Measurements from ENCODE around the gene TMPRSS9.

The TMPRSS9 gene

DNA sequence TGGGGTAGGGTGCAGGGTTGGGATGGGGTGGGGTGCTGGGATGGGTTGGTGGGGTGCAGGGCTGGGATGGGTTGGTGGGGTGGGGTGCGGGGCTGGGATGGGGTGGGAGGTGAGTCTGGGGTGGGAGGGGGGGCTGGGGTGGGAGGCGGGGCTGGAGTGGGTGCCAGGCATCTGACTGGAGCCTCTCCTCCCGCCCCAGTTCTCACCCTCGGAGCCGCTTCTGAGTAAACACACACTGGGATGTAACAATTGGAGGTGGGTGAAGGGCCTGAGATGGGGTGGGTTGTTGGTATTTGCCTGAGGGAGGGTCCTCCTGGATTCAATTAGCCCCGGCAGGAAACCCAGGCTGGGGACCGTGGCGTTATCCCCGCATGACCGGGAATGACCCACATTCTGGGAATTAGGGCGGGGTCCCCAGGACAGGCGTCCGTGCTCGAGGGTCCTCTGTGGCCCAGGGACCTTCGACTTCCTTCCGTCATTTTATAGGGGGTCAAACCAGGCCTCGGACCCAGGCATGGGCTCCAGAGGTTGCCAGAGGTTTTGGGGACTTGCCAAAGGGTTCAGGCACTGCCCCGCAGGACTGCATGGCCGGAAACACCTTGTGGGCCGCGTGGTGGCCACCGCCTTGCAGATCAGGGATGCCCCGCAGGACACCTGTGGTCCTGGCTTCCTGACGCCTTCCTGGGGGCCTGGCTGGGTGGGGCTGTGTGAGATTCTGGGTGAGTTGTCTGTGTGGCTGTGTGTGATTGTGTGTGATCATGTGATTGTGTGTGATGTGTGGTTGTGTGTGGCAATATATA, 1.4 kb downstream of the TMPRSS9 start:
- DNase-seq (ENCODE audit: low spot score) (no peak), FAIRE-seq (no peak)

DNA sequence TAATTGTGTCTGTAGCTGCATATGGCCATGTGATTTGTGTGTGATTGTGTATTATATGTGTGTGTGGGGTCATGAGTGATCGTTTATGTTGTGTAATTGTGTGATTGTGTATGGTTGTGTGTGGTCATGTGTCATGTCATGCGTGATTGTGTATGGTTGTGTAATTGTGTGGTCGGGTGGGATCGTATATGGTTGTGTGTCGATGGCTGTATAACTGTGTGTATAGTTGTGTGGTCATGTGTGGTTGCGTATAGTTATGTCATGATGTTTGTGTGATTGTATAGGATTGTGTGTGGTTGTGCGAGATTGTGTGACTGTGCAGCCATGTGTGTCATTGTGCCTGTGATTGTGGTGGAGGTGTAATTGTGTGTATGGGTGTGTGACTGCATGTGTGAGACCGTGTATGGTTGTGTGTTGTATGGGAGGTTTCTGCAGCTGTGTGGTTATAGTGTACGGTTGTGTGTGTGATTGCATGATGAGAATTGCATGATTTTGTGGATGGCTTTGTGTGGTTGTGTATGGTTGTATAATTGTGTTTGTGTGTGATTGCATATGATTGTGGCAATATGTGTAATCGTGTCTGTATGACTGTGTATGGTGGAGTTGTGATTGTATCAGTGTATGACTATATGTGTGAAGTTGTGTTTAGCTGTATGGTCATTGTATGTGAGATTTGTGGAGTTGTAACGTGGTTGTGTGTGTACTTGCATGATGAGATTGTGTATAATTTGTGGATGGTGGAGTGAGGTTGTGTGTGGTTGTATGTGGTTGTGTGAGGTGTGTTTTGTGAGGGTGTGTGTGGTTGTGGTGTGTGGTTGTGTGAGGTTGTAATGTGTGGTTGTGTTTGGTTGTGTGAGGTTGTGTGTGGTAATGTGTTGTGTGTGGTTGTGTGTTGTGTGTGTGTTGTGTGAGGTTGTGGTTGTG, 2.2 kb downstream of the TMPRSS9 start:
- DNase-seq (ENCODE audit: low spot score) (no peak), FAIRE-seq (no peak)

DNA sequence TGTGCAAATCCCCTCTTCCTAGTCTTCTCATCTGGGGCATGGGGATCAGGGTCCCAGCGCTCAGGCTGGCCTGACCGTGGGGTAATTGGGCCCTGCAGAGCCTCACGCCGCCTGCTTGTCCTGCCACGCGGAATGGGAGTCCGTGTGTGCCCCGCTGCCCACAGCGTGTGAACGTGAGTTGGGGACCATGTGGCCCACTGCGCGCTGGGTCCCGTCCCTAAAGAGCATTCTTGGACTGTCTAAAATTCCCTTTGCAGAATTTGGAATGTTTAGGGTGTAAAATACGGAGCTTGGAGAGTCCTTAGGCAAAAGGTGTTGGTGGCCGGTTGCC, 2.9 kb downstream of the TMPRSS9 start:
- FAIRE-seq (no peak), DNase-seq (ENCODE audit: low spot score) (no peak)

DNA sequence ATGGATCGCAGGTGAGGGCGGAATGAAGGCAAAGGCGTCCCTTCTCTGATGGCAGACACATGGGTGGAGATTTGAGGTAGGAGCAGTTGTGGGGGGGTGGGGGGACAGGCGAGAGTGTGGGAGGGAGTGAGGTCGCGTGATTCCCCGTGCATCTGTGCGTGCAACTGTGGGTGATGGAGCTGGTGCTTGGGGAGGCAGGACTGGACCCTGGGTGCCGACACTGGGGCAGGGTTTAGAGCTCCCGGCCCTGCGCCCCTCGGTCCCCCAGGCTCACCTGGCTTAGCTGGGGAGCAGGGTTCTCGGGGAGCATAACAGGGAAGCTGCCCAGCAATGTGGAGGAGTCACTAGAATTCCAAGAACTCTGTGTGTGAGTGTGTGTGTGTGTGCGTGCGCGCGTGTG, 3.4 kb downstream of the TMPRSS9 start:
- FAIRE-seq (no peak), DNase-seq (ENCODE audit: low spot score) (no peak)

DNA sequence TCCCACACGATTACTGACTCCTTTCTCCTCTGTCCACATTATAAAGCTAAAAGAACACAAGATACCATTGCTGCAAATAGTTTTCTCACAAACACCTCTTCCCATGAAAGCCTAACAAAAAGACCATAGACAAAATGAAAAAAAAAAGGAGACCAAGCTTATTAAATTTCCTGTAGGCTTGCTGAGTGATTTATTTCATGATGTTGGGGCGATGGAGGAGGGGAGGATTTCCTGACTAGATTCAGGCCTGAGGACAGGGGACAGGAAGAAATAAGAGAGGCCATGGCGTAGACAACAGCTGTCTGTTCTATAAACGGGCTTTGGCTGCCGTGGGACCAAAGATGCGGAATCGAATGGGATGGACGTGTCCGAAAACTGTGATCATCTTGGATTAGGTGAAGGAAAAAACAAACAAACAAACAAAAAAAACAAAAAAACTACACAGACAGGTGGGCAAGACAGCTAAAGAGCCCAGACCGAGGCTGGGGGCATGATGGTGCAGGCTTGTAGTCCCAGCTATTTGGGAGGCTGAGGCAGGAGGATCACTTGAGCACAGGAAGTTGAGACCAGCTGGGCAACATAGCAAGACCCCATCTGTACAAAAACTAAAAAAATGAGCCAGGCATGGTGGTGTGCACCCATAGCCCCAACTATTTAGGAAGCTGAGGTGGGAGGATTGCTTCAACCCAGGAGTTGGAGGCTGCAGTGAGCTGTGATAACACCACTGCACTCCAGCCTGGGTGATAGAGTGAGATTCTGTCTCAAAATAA, 5.3 kb downstream of the TMPRSS9 start:
- no peak for FAIRE-seq
- DNase-seq (ENCODE audit: low spot score): no peak

DNA sequence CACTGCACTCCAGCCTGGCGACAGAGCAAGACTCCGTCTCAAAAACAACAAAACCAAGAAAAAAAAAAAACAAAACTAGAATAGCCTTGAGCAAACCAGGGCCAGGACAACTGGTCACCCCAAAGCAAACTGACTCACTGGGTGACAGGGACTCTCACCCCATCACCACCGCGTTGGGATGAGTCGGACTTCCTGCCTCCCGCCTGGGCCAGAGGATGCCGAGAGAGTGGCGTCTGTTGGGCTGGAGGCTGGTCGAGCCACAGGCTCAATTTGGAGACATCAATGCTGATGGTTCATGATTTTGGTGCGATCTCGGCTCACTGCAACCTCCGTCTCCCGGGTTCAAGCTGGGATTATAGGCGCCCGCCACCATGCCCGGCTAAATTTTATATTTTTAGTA, 11.6 kb downstream of the TMPRSS9 start:
- FAIRE-seq (no peak), DNase-seq (ENCODE audit: low spot score) (peak; percentile 39)

DNA sequence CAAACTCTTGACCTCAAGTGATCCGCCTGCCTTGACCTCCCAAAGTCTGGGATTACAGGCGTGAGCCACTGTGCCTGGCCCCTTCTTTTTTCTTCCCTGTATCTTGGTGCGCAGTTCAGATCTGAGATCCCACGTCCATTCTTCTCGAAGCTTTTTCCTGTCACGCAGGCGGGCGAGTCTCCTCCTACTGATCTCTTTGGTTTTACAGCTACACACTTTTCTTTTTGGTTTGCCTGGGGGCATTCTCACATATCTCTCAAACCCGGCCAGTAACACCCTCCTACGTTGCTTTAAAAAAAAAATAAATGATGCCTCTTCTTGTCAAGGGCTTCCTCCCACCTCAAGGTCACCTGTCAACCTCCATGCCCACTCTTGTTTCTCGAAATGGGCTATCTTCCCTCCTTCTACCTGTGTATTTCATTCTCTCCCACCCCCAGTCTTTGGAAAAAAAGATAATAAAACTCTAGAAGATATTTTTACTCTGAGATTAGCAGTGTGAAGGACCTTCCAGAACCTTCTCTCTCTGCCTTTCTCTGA, 12.1 kb downstream of the TMPRSS9 start:
- DNase-seq (ENCODE audit: low spot score): no peak
- FAIRE-seq: no peak

DNA sequence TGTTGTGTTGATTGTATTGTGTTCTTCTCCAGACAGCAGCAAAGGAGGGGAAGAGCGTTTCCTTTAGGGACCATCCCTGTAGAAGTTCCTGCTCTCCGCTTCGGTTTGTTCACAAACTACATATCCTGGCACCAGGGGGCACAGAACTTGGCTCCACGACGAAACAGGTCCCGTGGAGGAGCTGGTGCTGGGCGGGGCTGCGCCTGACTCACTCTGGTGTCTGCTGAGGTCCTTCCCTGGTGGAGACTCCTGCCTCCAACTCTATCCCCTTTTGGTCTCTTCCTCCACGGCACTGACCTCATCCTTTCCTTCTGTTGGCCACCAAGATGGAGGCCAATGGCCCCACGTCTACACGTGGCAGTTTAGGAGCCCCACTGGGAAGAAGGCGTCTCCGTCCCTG, 14.7 kb downstream of the TMPRSS9 start:
- no peak for FAIRE-seq
- DNase-seq (ENCODE audit: low spot score): no peak

DNA sequence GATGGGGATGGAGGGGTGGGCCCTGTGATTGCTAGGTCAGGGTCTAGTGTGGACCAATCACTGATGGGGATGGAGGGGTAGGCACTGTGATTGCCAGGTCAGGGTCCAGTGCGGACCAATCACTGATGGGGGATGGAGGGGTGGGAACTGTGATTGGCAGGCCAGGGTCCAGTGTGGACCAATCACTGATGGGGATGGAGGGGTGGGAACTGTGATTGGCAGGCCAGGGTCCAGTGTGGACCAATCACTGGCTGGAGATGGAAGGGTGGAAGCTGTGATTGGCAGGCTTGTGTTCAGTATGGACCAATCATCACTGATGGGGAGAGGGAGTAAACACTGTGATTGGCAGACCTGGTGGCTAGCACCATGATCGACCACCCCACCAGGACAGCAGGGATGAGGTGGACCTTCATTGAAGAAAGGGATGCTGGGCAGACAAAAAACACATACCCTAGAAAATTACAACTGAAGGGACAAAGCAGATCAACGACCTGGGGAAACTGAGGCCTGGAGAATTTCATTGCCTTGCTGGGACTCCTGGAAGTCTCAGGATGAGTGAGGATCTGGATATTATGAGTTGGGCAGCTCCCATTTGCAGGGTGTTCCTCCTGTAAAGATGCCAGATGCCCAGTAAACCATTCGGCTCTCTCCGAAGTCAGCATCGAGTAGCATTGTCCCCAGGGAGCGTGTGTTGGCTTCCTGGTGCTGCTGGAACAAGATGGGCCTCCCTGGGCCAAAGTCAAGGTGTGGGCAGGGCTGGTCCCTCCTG, 15.5 kb downstream of the TMPRSS9 start:
- FAIRE-seq: no peak

DNA sequence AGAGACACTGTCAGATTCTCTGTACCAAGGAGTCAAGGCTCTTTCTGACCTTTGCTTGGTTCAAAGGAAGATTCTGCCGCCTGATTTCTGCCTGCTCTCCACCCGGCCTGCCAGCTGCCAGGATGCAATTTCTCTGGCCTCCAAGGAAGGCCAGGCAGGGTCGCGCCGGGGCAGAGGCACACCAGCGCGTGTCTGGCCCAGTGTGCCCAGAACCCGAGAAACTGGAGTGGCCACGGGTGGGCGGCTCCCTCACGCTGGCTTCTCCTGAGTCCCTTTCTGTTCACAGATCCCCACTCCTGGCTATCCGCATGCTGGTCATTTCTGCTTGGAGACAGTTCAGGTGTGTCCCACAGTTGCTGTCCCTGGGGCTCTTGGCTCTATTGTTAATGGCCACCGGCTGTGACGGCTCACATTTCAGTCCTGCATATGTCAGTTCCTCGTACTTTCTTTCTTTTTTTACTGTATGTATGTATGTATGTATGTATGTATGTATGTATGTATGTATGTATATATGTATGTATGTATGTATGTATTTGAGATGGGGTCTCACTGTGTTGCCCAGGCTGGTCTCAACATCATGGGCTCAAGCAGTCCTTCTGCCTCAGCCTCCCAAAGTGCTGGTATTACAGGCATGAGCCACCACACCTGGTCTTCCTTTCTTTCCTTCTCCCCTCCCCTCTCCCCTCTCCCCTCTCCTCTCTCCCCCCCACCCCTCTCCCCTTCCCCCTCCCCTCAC, 16.9 kb downstream of the TMPRSS9 start:
- DNase-seq (ENCODE audit: low spot score) (no peak), FAIRE-seq (no peak)

More for the DNA sequence above, 15.5 kb downstream of the TMPRSS9 start:
- DNase-seq (ENCODE audit: low spot score): no peak

DNA sequence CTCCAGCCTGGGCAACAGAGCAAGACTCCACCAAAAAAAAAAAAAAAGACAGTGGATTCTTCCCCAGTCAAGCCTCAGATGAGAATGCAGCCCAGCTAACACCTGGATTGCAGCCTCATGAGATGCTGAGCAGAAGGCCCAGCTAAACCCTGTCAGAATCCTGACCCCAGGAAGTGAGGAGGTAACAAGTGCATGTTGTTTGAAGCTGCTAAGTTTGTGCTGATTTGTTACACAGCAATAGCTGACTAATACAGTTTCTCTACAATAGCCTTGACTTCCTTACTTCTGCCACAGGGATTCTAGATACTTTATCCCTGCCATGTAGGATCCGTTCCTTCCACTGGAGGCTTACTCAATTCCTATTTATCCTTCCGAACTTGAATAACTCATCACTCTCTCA, 20.5 kb downstream of the TMPRSS9 start:
- FAIRE-seq (no peak), DNase-seq (ENCODE audit: low spot score) (no peak)

DNA sequence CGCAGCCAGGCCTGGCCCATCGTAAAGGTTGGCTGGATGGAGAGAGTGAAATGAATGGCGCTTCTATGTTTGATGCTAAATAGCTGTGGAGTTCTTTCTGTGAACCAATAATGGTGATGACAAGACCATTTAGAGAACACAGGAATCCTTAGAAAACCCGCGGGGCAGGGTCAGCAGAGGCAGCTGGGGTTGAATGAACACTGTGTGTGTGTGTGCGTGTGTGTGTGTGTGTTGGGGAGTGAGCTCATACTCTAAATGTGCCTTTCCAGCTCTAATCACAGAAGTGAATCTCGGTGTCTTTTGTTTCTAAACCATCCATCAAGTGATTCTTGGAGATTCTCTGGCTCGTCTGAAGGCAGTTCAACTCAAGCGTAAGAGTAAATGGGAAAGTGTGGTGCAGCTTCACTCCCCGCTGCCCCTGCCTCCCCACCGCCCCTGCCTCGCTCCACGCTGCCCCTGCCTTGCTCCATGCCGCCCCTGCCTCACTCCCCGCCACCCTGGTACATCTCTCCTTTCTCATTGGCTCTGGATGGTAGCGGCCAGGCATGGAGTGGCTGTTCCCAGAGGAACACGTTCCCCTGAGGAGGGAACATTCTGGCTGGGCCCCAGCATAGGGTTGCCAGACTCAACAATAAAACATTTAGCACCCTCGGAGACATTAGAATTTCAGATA, 21.2 kb downstream of the TMPRSS9 start:
- FAIRE-seq (no peak), DNase-seq (ENCODE audit: low spot score) (no peak)

DNA sequence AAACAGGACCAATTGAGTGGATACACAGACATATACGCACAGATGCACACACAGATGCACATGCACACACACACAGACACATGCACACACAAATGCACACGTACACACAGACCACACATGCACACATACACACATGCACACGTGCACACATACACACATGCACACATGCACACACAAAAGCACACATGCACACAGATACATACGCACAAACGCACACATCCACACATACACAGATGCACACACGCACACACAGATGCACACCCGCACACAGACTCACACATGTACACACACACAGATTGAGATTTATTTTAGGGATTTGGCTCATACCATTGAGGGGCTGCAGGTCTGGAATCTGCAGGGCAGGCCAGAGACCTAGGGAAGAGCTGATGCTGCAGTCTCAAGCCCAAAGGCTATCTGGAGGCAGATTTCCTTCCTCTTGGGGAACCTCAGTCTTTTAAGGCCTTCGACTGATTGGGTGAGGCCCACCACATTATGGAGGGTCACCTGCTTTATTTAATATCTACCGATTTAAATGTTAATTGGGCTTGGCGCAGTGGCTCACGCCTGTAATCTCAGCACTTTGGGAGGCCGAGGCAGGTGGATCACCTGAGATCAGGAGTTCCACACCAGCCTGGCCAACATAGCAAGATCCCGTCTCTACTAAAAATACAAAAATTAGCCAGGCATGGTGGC, 22.6 kb downstream of the TMPRSS9 start:
- DNase-seq (ENCODE audit: low spot score): no peak
- FAIRE-seq: no peak

DNA sequence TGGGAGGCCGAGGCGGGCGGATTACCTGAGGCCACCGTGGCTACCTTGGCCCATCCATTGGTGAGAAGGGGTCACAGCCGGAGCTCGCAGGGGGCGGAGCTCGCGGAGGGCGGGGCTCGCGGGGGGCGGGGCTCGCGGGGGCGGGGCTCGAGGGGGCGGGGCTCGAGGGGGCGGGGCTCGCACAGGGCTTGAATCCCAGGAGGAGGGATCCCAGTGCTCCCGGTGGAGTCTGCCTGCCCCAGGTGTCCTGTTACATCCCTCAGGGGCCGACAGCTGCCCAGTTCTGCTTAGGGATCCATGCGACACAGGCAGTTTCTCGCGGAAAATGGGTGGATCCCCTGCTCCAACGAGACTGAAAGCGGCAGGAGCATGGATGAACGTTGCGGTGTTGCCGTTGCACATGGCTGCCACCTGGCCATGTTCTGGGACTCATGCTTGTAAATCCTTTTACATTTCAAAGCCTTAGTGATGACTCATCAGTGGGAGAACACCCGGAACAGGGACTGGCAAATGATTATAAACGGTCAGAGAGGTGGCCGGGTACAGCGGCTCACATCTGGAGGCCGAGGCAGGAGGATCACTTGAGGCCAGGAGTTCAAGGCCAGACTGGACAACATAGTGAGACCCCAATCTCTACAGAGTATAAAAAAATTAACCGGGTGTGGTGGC, 25.1 kb downstream of the TMPRSS9 start:
- peak; percentile 89 for FAIRE-seq
- DNase-seq (ENCODE audit: low spot score): peak; percentile 93

DNA sequence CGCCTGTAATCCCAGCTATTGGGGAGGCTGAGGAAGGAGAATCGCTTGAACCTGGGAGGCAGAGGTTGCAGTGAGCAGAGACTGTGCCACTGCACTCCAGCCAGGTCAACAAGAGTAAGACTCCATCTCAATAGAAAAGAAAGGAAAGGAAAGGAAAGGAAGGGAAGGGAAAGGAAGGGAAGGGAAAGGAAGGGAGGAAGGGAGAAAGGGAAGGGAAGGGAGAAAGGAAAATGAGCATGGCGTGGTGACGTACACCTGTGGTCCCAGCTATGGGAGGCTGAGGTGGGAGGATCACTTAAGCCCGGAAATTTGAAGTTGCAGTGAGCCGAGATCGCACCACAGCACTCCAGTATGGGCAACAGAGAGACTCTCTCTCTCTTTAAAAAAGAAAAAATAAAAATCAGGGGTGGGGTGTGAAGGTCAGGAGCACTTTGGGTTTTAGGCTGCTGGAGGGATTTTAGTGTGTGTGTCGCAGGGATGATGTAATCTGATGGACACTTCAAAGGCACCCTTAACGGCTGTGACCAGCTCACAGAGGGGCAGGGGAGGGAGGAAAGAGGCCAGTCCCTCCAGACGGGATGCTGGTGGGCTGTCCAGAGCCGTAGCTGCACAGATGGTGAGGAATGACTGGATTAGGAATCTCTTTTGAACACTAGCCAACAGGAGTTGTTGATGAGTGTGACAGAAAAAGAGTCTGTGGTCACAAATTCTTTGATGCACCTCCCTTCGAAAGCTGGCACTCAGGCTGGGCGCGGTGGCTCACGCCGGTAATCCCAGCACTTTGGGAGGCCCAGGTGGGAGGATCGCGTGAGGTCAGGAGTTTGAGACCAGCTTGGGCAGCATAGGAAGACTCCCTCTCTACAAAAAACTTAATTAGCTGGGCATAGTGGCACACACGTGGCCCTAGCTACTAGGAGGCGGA, 27.6 kb downstream of the TMPRSS9 start:
- DNase-seq (ENCODE audit: low spot score) (no peak), FAIRE-seq (no peak)

DNA sequence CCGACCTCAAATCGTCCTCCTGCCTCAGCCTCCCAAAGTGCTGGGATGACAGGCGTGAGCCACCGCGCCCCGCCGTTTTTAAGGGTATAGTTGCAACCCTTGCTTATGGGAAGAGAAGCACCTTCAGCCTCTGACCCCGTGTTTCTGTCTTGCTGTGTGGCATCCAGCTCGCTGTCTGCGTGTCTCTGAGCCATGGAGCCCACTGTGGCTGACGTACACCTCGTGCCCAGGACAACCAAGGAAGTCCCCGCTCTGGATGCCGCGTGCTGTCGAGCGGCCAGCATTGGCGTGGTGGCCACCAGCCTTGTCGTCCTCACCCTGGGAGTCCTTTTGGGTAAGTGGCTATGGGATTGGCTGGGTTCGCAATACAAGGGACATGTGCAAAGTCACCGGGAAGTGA, 29.5 kb downstream of the TMPRSS9 start:
- FAIRE-seq (no peak), DNase-seq (ENCODE audit: low spot score) (no peak)

DNA sequence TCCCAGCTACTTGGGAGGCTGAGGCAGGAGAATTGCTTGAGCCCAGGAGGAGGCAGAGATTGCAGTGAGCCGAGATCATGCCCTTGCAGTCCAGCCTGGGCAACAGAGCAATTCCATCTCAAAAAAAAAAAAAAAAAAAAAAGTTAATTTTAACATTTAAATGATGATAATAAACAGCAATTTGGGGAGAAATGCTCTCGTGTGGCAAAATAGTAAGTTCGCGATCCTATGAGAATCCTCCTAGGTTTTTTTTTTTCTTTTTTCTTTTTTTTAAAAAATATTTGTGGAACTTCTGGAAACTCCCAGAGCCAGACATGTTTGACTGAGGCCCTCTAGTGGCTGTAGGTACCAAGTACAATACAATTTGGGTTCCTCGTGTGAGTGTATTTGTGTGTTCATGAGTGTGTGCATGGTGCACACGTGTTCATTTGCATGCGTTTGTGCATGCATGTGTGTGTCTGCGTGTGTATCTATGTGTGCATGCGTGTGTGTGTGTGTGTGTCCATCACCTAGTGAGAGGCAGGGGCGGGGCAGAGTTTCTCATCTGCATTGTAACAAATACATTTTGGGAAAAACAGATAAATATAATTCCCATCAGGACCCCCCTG, 31.2 kb downstream of the TMPRSS9 start:
- peak; percentile 52 for DNase-seq (ENCODE audit: low spot score)

More for the DNA sequence above, 31.2 kb downstream of the TMPRSS9 start:
- FAIRE-seq: peak; percentile 53
